HUES64 (cell line): ENCODE results near the gene SHC1.

ENCODE experiments used
- H3K27ac ChIP-seq: 2 replicates; pipeline ENCODE4 v1.7.0; 2013; ENCODE audit warnings: low read depth, low read length, inconsistent platforms
- H3K27me3 ChIP-seq: 2 replicates; pipeline ENCODE4 v1.6.1; 2013; ENCODE audit warnings: mild to moderate bottlenecking, low read length; ENCODE audit not compliant: insufficient read depth
- H3K36me3 ChIP-seq: 2 replicates; pipeline ENCODE4 v1.6.1; 2013; ENCODE audit warnings: mild to moderate bottlenecking, low read length; ENCODE audit not compliant: insufficient read depth
- H3K4me1 ChIP-seq: 2 replicates; pipeline ENCODE4 v1.6.1; 2013; ENCODE audit warnings: mild to moderate bottlenecking, low read length, moderate library complexity; ENCODE audit not compliant: insufficient read depth
- H3K4me3 ChIP-seq: 2 replicates; pipeline ENCODE4 v1.5.1; 2013; ENCODE audit warnings: mild to moderate bottlenecking, low read length, moderate library complexity
- H3K9ac ChIP-seq: 2 replicates; pipeline ENCODE4 v1.6.1; 2013; ENCODE audit warnings: mild to moderate bottlenecking, low read depth, low read length
- H3K9me3 ChIP-seq: 2 replicates; pipeline ENCODE4 v1.6.1; 2013; ENCODE audit warnings: low read depth, low read length; ENCODE audit not compliant: insufficient read depth
- WGBS: fragments of 150-250, 120-280 bp; methylation state at CpG from one replicate; pipeline ENCODE4 v1.1.7; 2013; ENCODE audit warnings: missing lambda C conversion rate; 5-methylcytosine and 5-hydroxymethylcytosine counted together

Gene SHC1

DNA sequence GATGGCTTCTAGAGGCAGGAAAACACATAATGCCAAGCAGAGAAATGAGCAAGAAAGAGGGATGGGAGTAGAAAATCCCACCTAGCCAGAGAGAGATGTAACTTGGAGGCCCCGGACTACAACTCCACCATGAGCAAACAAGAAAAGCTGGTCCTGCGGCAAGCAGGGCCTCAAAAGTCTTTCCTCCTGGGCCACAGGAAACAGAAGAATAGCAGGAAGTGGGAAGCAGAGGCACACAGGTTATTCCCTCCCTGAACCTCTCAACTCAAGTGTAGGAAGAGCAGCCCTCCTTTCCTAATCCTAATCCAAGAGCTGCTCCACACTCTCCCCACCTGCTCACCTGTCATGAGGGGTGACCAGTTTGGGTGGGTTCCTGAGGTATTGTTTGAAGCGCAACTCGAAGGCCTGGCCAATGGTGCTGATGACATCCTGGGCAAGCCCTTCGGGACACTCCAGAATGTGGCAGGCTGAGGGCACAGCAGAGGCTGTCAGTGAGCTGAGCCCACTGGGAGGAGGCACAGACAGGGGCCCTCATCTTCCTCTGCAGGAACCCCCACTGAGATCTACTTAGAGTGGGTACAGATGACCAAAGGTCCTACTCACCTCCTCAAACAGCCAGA is 3.1 kb downstream of the SHC1 start:
- Histone ChIP-seq H3K4me3 (no peak overlapping the region), H3K9me3 (no peaks in the 10 kb centered on the region), H3K4me1 (peaks cover 21% of the 10 kb centered on the region), H3K9ac (no peak overlapping the region), H3K36me3 (peaks cover 58% of the 10 kb centered on the region), H3K27me3 (no peaks in the 10 kb centered on the region), H3K27ac (no peak overlapping the region)
- 95% methylated on average over 5 of the region's 5 CpGs for WGBS

DNA sequence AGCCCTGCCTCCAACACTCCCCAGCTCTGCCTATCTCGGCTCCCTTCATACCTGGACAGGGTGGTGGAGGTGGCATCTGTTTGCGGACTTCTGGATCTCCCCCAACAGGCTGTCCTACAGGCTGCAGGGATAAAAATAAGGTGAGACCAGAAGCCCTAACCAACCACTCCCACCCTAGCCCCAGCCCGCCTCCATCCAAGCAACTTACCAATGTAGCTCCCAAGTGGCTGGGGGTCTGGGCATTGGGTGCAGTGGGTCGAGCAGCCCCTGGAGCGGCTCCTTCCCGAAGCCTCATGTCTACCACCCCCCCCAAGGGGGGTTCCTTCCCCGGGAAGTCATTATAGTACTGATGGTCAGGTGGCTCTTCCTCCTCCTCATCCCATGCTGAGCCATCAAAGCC is 4.4 kb downstream of the SHC1 start:
- H3K36me3 ChIP-seq = peaks cover 60% of the 10 kb centered on the region
- no peak overlapping the region for H3K27ac ChIP-seq
- H3K4me3 ChIP-seq = no peak overlapping the region
- H3K27me3 ChIP-seq = no peaks in the 10 kb centered on the region
- 98% methylated on average over 5 of the region's 7 CpGs for WGBS
- H3K9me3 ChIP-seq = no peaks in the 10 kb centered on the region
- peaks cover 10% of the 10 kb centered on the region; the same call in 1 of the 2 replicates for H3K4me1 ChIP-seq
- H3K9ac ChIP-seq = no peak overlapping the region

DNA sequence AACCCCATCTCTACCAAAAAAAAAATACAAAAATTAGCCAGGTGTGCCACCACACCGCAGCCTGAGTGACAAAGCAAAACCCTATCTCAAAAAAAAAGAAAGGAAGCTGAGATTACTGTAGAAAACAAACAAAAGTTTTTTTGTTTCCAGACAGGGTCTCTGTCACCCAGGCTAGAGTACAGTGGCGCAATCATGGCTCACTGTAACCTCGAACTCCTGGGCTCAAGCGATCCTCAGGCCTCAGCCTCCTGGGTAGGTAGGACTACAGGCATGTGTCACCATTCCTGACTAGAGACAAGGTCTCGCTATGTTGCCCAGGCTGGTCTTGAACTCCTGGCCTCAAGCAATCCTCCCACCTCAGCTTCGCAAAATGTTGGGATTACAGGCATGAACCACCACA is 6.2 kb downstream of the SHC1 start:
- H3K4me3 ChIP-seq = no peak overlapping the region
- 95% methylated on average over 6 of the region's 6 CpGs for WGBS
- H3K9me3 ChIP-seq = no peaks in the 10 kb centered on the region
- peaks cover 64% of the 10 kb centered on the region for H3K36me3 ChIP-seq
- H3K9ac ChIP-seq = no peak overlapping the region
- peaks cover 15% of the 10 kb centered on the region; the same call in 1 of the 2 replicates for H3K4me1 ChIP-seq
- no peak overlapping the region for H3K27ac ChIP-seq
- no peaks in the 10 kb centered on the region for H3K27me3 ChIP-seq

DNA sequence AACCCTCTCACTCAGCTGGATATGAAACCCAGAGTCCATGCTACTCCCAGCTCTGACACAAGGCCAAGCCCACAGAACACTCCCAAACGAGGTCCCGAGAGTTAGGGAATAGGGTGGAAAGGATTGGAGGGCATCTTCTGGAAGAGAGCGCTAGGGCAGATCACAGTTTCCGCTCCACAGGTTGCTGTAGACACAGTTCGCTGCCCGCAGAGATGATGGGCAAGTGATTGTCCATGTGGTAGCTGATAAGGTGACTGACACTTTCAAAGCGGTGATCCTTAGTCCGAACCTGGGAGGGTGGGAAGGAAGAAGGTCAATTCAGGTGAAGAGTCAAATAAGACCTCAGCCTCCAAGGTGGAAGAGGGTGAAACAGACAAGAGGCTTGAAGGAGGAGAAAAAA is 6.9 kb downstream of the SHC1 start:
- Histone ChIP-seq H3K27ac (no peak overlapping the region), H3K36me3 (peaks cover 71% of the 10 kb centered on the region), H3K4me3 (no peak overlapping the region), H3K27me3 (no peaks in the 10 kb centered on the region), H3K4me1 (peaks cover 9% of the 10 kb centered on the region; the same call in 1 of the 2 replicates), H3K9me3 (no peaks in the 10 kb centered on the region), H3K9ac (no peak overlapping the region)
- WGBS = 92% methylated on average over 8 of the region's 8 CpGs

DNA sequence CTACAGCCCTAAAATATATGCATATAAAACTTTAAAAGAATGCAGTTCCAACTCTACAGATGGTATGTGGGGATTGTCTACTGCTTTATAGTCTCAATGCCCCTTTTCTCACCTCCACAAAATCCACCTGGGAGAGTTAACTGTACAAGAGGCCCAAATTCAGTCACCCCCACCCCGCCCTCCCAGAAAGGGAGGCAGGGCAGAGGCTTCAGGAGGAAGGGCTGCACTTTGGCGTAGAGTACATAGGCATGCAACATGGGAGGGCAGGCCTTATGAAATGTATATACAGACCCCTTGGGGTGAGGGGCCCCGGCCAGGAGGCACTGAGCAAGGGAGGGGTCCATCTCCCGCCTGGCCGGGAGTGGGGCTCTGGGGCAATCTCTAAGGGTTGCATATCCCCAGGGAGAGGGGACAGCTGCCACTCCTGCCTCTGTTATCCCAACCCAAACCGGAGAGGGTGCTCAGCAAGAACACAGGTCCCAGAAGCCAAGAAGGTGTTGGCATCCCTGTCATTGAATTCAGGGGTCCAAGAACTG is 7.7 kb downstream of the SHC1 start:
- Histone ChIP-seq H3K9ac (0 out of 2 replicates have a peak overlapping the region, but pooled peaks have one; percentile 94), H3K27me3 (no peaks in the 10 kb centered on the region), H3K4me3 (peak overlapping the region; percentile 75), H3K27ac (peak overlapping the region; percentile 30; the same call in 1 of the 2 replicates), H3K9me3 (no peaks in the 10 kb centered on the region), H3K36me3 (peaks cover 72% of the 10 kb centered on the region), H3K4me1 (peaks cover 7% of the 10 kb centered on the region; the same call in 1 of the 2 replicates)
- 76% methylated on average over 6 of the region's 6 CpGs for WGBS

DNA sequence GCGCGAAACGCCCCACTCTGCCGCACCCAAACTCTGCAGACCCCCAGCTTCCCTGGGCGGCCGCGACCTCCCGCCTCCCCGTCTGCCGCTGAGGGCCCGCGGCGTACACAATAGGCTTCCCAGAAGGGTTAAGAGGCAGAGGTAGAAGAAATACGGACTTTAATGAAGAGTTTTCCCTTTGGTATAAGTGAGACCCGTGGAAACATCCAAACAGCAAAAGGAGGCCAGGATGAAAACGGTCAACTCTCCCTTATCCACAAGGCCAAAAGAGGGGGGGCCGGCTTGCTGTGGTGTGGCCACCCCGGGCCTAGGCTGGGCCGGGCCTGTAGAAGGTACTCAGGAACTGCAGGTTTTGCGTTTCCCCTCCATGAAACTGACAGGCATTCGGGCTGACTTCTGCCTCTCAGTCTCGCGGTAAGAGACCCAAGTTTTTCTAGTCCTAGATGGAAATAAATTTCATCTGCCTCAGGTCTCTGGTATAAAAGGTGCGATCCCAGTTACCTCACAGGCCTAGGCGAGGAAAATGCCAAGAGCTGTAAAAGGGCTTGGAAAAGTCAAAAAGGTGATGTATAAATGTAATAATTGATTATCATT is 8.3 kb downstream of the SHC1 start:
- Histone ChIP-seq H3K27me3 (no peaks in the 10 kb centered on the region), H3K36me3 (peaks cover 65% of the 10 kb centered on the region), H3K4me1 (peaks cover 12% of the 10 kb centered on the region; the same call in 1 of the 2 replicates), H3K27ac (peak overlapping the region; percentile 93), H3K4me3 (peak overlapping the region; percentile 75), H3K9ac (peak overlapping the region; percentile 94), H3K9me3 (no peaks in the 10 kb centered on the region)
- 15% methylated on average over 25 of the region's 25 CpGs for WGBS

DNA sequence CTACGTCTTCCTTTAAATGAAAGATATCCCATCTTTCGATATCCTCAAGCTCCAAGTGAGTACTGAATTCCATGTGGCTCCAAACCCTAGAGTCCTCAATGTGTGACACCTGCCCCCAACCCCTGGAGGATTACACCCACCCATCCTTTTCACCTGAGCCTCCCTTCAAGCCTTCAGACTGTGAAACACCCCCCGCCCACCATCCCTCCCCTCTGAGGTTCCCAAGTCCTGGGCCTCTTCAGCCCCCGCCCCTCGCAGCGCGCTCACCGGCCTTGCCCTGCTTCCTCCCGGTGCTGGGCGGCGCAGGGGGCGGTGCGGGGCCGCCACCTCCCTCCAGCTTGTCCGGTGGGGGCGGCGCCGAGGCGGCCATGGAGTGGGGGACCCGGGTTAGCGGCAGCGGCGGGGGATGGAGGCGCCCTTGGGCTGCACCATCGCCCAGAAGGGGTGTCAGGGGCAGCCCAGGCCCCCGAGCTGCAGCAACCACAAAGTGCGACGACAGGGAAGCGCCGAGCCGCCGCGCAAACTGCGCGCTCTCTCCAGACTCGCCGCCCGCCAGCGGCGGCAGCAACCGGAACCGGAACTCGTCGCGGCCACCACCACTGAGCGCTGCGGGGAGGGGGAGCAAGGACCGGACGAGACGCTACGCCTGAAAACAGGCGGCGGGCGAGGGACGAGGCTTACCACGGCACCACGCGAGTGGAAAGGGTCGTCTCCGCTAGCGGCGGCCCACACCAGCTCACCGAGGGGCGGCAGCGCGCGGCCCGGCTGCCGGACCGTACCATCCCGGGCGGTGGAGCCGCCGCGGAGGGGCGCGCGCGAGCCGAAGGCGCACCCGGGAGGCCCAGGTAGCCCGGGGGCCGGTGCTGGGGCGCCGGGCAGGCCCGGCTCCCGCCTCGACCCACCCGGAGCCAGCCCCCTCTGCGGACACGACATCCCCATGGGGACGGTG is 9.1 kb downstream of the SHC1 start, which contains the start of gene PYGO2:
PYGO2 (minus strand) TSS at position 576 of the 949 bp plus-strand sequence; CDS start at position 370, 206 bp downstream.
- 1% methylated on average over 93 of the region's 93 CpGs for WGBS
- Histone ChIP-seq H3K36me3 (peaks cover 58% of the 10 kb centered on the region), H3K27ac (peak within 1 kb of the TSS; percentile 93), H3K27me3 (no peaks in the 10 kb centered on the region), H3K9me3 (no peaks in the 10 kb centered on the region), H3K9ac (peak within 1 kb of the TSS; percentile 94), H3K4me1 (peaks cover 19% of the 10 kb centered on the region; the same call in 1 of the 2 replicates), H3K4me3 (peak within 1 kb of the TSS; percentile 75)

DNA sequence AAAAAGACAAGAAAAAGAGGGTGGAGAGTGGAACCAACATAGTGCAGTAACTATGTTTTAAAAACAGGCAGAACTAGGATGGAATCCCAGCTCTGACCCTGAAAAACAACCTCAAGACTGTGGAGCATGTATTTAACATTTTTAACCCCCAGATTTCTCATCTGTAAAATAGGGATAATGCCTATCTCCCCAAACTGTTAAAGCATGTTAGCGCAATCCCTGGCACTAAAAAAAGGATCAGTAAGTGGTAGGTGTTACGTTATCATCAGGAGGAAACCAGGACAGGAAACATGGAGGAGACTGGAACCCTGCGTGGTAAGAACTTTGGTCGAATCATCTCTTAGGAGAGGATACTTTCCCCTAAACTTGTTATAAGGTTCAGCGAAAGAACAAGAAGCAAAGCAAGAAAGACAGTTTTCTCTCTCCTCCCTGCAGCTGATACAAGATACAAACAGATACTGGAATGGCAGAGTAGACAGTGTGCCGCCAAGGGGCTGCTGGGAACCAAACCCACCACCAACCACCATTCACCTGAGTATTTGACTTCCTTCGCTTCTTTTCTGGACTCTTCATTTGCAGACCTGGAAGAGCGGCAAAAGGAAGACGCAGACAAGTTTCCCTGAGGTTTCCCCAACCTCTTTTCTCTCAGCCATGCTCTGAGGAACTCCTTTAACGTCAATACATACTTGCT is 10.0 kb downstream of the SHC1 start:
- H3K4me3 ChIP-seq = peak overlapping the region; percentile 75
- H3K27me3 ChIP-seq = no peaks in the 10 kb centered on the region
- peak overlapping the region; percentile 94; the same call in 1 of the 2 replicates for H3K9ac ChIP-seq
- peaks cover 49% of the 10 kb centered on the region for H3K36me3 ChIP-seq
- H3K9me3 ChIP-seq = no peaks in the 10 kb centered on the region
- H3K27ac ChIP-seq = no peak overlapping the region
- H3K4me1 ChIP-seq = peaks cover 19% of the 10 kb centered on the region; the same call in 1 of the 2 replicates
- WGBS = 76% methylated on average over 10 of the region's 10 CpGs

DNA sequence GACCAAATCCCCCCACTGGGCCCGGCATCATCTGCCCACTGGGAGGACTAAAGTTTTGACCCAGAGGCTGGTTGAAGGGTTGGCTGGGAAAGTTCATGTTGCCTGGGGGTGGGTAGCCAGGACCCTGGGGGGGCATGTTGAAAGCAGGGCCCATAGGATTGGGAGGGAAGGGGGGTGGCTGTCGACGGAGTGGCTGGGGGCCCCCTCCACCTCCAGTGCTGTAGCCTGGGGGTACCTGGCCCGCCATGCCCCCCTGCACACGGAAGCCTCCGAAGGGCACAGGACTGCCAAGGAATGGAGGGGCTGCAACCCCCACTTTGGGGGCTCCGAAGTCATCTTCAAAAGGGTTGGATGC is 11.1 kb downstream of the SHC1 start:
- no peaks in the 10 kb centered on the region for H3K9me3 ChIP-seq
- 96% methylated on average over 7 of the region's 7 CpGs for WGBS
- H3K4me3 ChIP-seq = no peak overlapping the region
- H3K36me3 ChIP-seq = peaks cover 38% of the 10 kb centered on the region
- no peak overlapping the region for H3K9ac ChIP-seq
- no peaks in the 10 kb centered on the region for H3K27me3 ChIP-seq
- peaks cover 29% of the 10 kb centered on the region for H3K4me1 ChIP-seq
- H3K27ac ChIP-seq = no peak overlapping the region

DNA sequence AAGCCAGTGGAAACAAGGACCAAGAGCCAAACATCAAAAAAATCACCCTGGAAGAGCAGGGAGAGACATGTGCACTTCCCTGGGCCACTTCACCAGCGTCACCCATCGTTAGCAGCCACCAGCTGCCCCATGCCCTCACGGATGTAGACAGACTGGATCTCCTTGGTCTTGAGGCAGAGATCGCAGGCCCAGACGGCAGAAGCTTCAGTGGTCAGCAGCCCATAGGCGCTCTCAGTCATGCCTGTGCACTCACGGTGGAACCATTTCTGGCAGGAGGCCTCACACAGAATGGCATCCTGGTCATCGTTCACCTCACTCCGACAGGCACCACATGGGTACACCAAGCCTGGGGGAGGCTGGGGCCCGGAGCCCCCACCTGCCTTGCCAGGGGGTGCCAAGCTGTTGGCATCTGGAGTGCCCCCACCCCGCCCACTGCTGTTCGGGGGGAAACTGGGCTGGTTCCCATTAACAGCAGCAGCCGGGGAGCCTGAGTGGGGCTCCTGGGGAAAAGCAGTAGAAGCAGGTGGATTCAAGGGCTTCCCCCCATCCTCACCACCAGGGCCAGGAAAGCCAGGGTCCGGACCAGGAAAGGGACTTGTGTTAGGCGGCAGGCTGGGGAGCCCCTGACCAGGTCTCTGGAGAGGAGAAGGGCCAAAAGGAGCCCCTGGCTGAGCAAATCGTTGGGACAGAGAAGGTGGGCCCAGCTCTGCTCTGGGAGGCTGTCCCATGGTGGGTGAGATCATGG is 11.7 kb downstream of the SHC1 start:
- Histone ChIP-seq H3K27ac (no peak overlapping the region), H3K36me3 (peaks cover 33% of the 10 kb centered on the region), H3K4me3 (no peak overlapping the region), H3K9me3 (no peaks in the 10 kb centered on the region), H3K9ac (no peak overlapping the region), H3K4me1 (peaks cover 32% of the 10 kb centered on the region), H3K27me3 (no peaks in the 10 kb centered on the region)
- WGBS = 96% methylated on average over 16 of the region's 16 CpGs
